Calu3 (cell line): ENCODE data around the gene FAM89B. TPM values are rescaled to one million over a fixed set of nuclear protein-coding genes. Genes with fewer than 3 reads are reported as not detected.

Experiments used
- BruUV-seq: library from RNA; stranded (reverse); fragments of 400-500 nt; replicated peaks from 2 replicates; lab custom pipeline; 2021; lab: Mats Ljungman, UMichigan
- CTCF ChIA-PET: fragments of 300-600 bp; sonication (Branson Sonifier 250); formaldehyde crosslinking; loops from one replicate; lab custom pipeline; 2022; ENCODE audit warnings: antibody characterized with exemption; lab: Charles Lee
- DNase-seq: peaks from one replicate; pipeline ENCODE4 v3.0.0; 2022
- H3K27ac Mint-ChIP-seq: one replicate; pipeline ENCODE4 v1.8.0; 2022; ENCODE audit warnings: mixed read lengths; ENCODE audit not compliant: unreplicated experiment
- H3K27me3 Mint-ChIP-seq: one replicate; pipeline ENCODE4 v1.8.0; 2022; ENCODE audit warnings: mixed read lengths; ENCODE audit not compliant: unreplicated experiment
- H3K36me3 Mint-ChIP-seq: one replicate; pipeline ENCODE4 v1.8.0; 2022; ENCODE audit warnings: mild to moderate bottlenecking, moderate library complexity, mixed read lengths; ENCODE audit not compliant: insufficient read depth, unreplicated experiment
- H3K4me1 Mint-ChIP-seq: one replicate; pipeline ENCODE4 v1.8.0; 2022; ENCODE audit warnings: mild to moderate bottlenecking, low read depth, mixed read lengths; ENCODE audit not compliant: unreplicated experiment
- H3K4me3 Mint-ChIP-seq: one replicate; pipeline ENCODE4 v1.8.0; 2022; ENCODE audit warnings: mild to moderate bottlenecking, low read depth, moderate library complexity, mixed read lengths; ENCODE audit not compliant: unreplicated experiment
- H3K9me3 Mint-ChIP-seq: one replicate; pipeline ENCODE4 v1.8.0; 2022; ENCODE audit warnings: low read depth, mixed read lengths; ENCODE audit not compliant: unreplicated experiment
- CTCF ChIP-seq: fragments of 200-600 bp; IDR thresholded peaks from one replicate; pipeline ENCODE4 v1.8.0; 2022; ENCODE audit warnings: antibody characterized with exemption; ENCODE audit not compliant: unreplicated experiment
- intact Hi-C: fragments of 100-400 bp; cut with micrococcal nuclease; formaldehyde crosslinking; loops from one replicate; pipeline ENCODE4 v1.10.0; 2022; ENCODE audit not compliant: unreplicated experiment
- total RNA-seq: library from RNA; stranded (reverse); gene quantifications from 2 replicates; pipeline ENCODE4 v1.2.3, GENCODE V29; 2022

FAM89B gene
- total RNA-seq, 1 experiment from 2014 or later: 29.8 TPM

- H3K4me3 Mint-ChIP-seq: no peak overlapping the region
- CTCF ChIA-PET: no interaction called here
- no peaks in the 10 kb centered on the region for H3K27me3 Mint-ChIP-seq
- peaks cover 1% of the 10 kb centered on the region for H3K4me1 Mint-ChIP-seq
- no TSS peak for BruUV-seq
- no peak for TF ChIP-seq CTCF
- H3K9me3 Mint-ChIP-seq: no peaks in the 10 kb centered on the region
- no peak overlapping the region for H3K27ac Mint-ChIP-seq
- intact Hi-C loops: no loop called here
- H3K36me3 Mint-ChIP-seq: peaks cover 69% of the 10 kb centered on the region
- DNase-seq: no peak
Observed at GRCh38 chr11:65536412-65537295, 35.7 kb upstream of the FAM89B start.

GRCh38 chr11:65537296-65537597 lies 35.1 kb upstream of the FAM89B start:
- DNase-seq: no peak
- Mint-ChIP-seq H3K36me3 (peaks cover 72% of the 10 kb centered on the region), H3K27me3 (no peaks in the 10 kb centered on the region), H3K27ac (no peak overlapping the region), H3K4me1 (peaks cover 7% of the 10 kb centered on the region), H3K4me3 (no peak overlapping the region), H3K9me3 (no peaks in the 10 kb centered on the region)
- no TSS peak for BruUV-seq
- CTCF ChIA-PET: no interaction called here
- intact Hi-C loops: no loop called here
- TF ChIP-seq CTCF: no peak

GRCh38 chr11:65537620-65538231 lies 34.6 kb upstream of the FAM89B start:
- Mint-ChIP-seq H3K4me3 (no peak overlapping the region), H3K36me3 (peaks cover 77% of the 10 kb centered on the region), H3K27me3 (no peaks in the 10 kb centered on the region), H3K4me1 (peaks cover 12% of the 10 kb centered on the region), H3K27ac (no peak overlapping the region), H3K9me3 (no peaks in the 10 kb centered on the region)
- intact Hi-C loops: no loop called here
- no peak for DNase-seq
- TF ChIP-seq CTCF: no peak
- CTCF ChIA-PET: no interaction called here
- no TSS peak for BruUV-seq

GRCh38 chr11:65538232-65538914 lies 34.0 kb upstream of the FAM89B start:
- Mint-ChIP-seq H3K9me3 (no peaks in the 10 kb centered on the region), H3K27me3 (no peaks in the 10 kb centered on the region), H3K36me3 (peaks cover 78% of the 10 kb centered on the region), H3K27ac (no peak overlapping the region), H3K4me1 (peaks cover 15% of the 10 kb centered on the region), H3K4me3 (no peak overlapping the region)
- CTCF ChIA-PET: no interaction called here
- DNase-seq: no peak
- no peak for TF ChIP-seq CTCF
- BruUV-seq: TSS peak; percentile 75
- intact Hi-C loops: no loop called here
